K562 (cell line): ENCODE results near the gene NDUFA5. TPM values are rescaled to one million over a fixed set of nuclear protein-coding genes. Genes with fewer than 3 reads are reported as not detected.
A peak's percentile ranks its signal among the peaks of the same experiment; 100 is the strongest.

Source experiments
- CLOCK ChIP-seq: fragments of 250-450 bp; sonication (Bioruptor Pico); IDR thresholded peaks from 2 replicates; pipeline ENCODE4 v1.4.0; 2020; ENCODE audit warnings: mild to moderate bottlenecking, moderate library complexity, borderline replicate concordance
- FIP1L1 ChIP-seq: fragments of 200-400 bp; formaldehyde crosslinking; IDR thresholded peaks from 2 replicates; pipeline ENCODE4 v1.6.1; 2018; ENCODE audit warnings: mild to moderate bottlenecking, low read depth, low read length; ENCODE audit not compliant: poor library complexity, severe bottlenecking
- FOXK2 ChIP-seq, 2 experiments: fragments of 450-650 bp; IDR thresholded peaks in 1 of 2; conservative IDR thresholded peaks in 1 of 2; 2 replicates each; pipeline ENCODE4 v1.6.1; 2016; ENCODE audit warnings: low read depth in 2 of 2, mild to moderate bottlenecking in 1 of 2
- GTF2A2 ChIP-seq: IDR thresholded peaks from 2 replicates; pipeline ENCODE4 v1.6.1; 2016; ENCODE audit warnings: mild to moderate bottlenecking, missing genetic modification characterization, missing compliant biosample characterization
- IFI16 ChIP-seq: fragments of 250-450 bp; sonication (Bioruptor Pico); IDR thresholded peaks from 2 replicates; pipeline ENCODE4 v2.1.2; 2022; ENCODE audit warnings: mild to moderate bottlenecking, inconsistent platforms
- RBM17 ChIP-seq: fragments of 200-400 bp; formaldehyde crosslinking; IDR thresholded peaks from 2 replicates; pipeline ENCODE4 v1.6.1; 2017; ENCODE audit warnings: low read depth, mild to moderate bottlenecking, low read length, borderline replicate concordance
- RCOR1 ChIP-seq, 2 experiments: IDR thresholded peaks; 2 replicates each; pipeline ENCODE4 v1.6.1; 2012; ENCODE audit warnings: low read depth in 2 of 2, low read length in 2 of 2, borderline replicate concordance in 1 of 2, improper control_type of control experiment in 1 of 2
- RFX1 ChIP-seq: fragments of 450-650 bp; IDR thresholded peaks from 2 replicates; pipeline ENCODE4 v1.6.1; 2016; ENCODE audit warnings: mild to moderate bottlenecking, moderate library complexity
- ZC3H4 ChIP-seq: sonication (generic); formaldehyde crosslinking; IDR thresholded peaks from 2 replicates; pipeline ENCODE4 v1.9.0; 2021; ENCODE audit warnings: missing genetic modification reagents, borderline replicate concordance
- ZKSCAN3 ChIP-seq: fragments of 250-450 bp; sonication (Bioruptor Pico); IDR thresholded peaks from 2 replicates; pipeline ENCODE4 v1.4.0; 2020
- ZNF584 ChIP-seq: fragments of 200-800 bp; sonication (Bioruptor generic); IDR thresholded peaks from 2 replicates; pipeline ENCODE4 v1.6.1; 2016; ENCODE audit warnings: low read depth, mild to moderate bottlenecking, missing genetic modification characterization, missing compliant biosample characterization
- ZNF695 ChIP-seq: fragments of 450-650 bp; formaldehyde crosslinking; IDR thresholded peaks from 2 replicates; pipeline ENCODE4 v1.4.0; 2020; ENCODE audit warnings: mild to moderate bottlenecking, moderate library complexity
- polyA plus RNA-seq, 8 experiments: library from polyadenylated mRNA; depleted of rRNA in 4 of 8; stranded (reverse) in 5 of 8; unstranded in 3 of 8; fragments of >200 nt; fragmentation: Nextera tagmentation in 2 of 8; fragmentation: Illumina TruSeq in 1 of 8; extraction: Ambion mirVana in 2 of 8; extraction: Trizol in 1 of 8; gene quantifications; 2 replicates each; pipeline versions ENCODE4 v1.2.1 to v1.2.3, GENCODE V29; 2011 to 2014; ENCODE audit warnings: inconsistent platforms in 1 of 8, missing spikeins in 1 of 8
- total RNA-seq, 7 experiments: library from RNA; depleted of rRNA in 6 of 7; stranded (reverse); fragments of >200 nt in 6 of 7; fragmentation: Illumina TruSeq in 2 of 7; extraction: Trizol in 2 of 7; gene quantifications; 2 replicates each; pipeline versions ENCODE4 v1.2.1 to v1.2.3, GENCODE V29; 2011 to 2021; ENCODE audit warnings: low replicate concordance in 1 of 7
- TF ChIP-seq, protein P1 (sequence below), 2 experiments: fragments of 450-650 bp; formaldehyde crosslinking in 1 of 2; IDR thresholded peaks; 2 replicates each; pipeline versions ENCODE4 v1.4.0 to v1.6.1; 2014 to 2020; ENCODE audit warnings: mild to moderate bottlenecking in 2 of 2, borderline replicate concordance in 1 of 2, low read depth in 1 of 2
- TF ChIP-seq, protein P2 (sequence below): fragments of 450-650 bp; formaldehyde crosslinking; IDR thresholded peaks from 2 replicates; pipeline ENCODE4 v1.4.0; 2020; ENCODE audit warnings: mild to moderate bottlenecking, moderate library complexity

NDUFA5 gene
- total and polyA plus RNA-seq, 9 of the 15 experiments (the other 6 are each of a cell fraction or from before 2014, with no cell fraction given), result 155 to 677 (median 269) TPM

GRCh38 chr7:123534383-123535260 lies 23.0 kb downstream of the NDUFA5 start, which contains the start of gene IQUB (continued):
- TF ChIP-seq, protein P1, sequence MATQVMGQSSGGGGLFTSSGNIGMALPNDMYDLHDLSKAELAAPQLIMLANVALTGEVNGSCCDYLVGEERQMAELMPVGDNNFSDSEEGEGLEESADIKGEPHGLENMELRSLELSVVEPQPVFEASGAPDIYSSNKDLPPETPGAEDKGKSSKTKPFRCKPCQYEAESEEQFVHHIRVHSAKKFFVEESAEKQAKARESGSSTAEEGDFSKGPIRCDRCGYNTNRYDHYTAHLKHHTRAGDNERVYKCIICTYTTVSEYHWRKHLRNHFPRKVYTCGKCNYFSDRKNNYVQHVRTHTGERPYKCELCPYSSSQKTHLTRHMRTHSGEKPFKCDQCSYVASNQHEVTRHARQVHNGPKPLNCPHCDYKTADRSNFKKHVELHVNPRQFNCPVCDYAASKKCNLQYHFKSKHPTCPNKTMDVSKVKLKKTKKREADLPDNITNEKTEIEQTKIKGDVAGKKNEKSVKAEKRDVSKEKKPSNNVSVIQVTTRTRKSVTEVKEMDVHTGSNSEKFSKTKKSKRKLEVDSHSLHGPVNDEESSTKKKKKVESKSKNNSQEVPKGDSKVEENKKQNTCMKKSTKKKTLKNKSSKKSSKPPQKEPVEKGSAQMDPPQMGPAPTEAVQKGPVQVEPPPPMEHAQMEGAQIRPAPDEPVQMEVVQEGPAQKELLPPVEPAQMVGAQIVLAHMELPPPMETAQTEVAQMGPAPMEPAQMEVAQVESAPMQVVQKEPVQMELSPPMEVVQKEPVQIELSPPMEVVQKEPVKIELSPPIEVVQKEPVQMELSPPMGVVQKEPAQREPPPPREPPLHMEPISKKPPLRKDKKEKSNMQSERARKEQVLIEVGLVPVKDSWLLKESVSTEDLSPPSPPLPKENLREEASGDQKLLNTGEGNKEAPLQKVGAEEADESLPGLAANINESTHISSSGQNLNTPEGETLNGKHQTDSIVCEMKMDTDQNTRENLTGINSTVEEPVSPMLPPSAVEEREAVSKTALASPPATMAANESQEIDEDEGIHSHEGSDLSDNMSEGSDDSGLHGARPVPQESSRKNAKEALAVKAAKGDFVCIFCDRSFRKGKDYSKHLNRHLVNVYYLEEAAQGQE (IDR thresholded peaks at IDR 0.05; ENCODE audit: borderline replicate concordance), result no peak
- TF ChIP-seq, protein P1 (CRISPR knock-in tag; IDR thresholded peaks at IDR 0.05; ENCODE audit: low read depth), result no peak
- TF ChIP-seq ZKSCAN3 (CRISPR knock-in tag) (no peak), GTF2A2 (tag) (no peak), FOXK2 (conservative IDR thresholded peaks at IDR 0.05 in 1 of 2, IDR thresholded peaks at IDR 0.05 in 1 of 2; ENCODE audit: low read depth in 2 of 2) (peak; percentile 95 to 98), ZC3H4 (CRISPR knock-in tag) (no peak), IFI16 (no peak), RCOR1 (IDR thresholded peaks at IDR 0.05; ENCODE audit: borderline replicate concordance in 1 of 2, low read depth in 2 of 2, low read length in 2 of 2) (no peak), FIP1L1 (no peak), RBM17 (no peak), RFX1 (peak; percentile 99), CLOCK (no peak; the same call in 1 of the 2 replicates), ZNF584 (CRISPR knock-in tag) (no peak), ZNF695 (CRISPR knock-in tag) (no peak)
- TF ChIP-seq, protein P2, sequence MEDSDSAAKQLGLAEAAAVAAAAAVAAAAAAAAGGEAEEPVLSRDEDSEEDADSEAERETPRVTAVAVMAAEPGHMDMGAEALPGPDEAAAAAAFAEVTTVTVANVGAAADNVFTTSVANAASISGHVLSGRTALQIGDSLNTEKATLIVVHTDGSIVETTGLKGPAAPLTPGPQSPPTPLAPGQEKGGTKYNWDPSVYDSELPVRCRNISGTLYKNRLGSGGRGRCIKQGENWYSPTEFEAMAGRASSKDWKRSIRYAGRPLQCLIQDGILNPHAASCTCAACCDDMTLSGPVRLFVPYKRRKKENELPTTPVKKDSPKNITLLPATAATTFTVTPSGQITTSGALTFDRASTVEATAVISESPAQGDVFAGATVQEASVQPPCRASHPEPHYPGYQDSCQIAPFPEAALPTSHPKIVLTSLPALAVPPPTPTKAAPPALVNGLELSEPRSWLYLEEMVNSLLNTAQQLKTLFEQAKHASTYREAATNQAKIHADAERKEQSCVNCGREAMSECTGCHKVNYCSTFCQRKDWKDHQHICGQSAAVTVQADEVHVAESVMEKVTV (CRISPR knock-in tag), result no peak
